A172 (cell line): ENCODE data around the gene TUBG1. TPM values are rescaled to one million over a fixed set of nuclear protein-coding genes. Genes with fewer than 3 reads are reported as not detected.

Source experiments
- DNase-seq: peaks from one replicate; pipeline ENCODE4 v3.0.0-alpha.2; 2015; ENCODE audit warnings: low spot score
- total RNA-seq: library from RNA; depleted of rRNA; stranded (reverse); fragments of >200 nt; shearing (Covaris generic); gene quantifications from 2 replicates; pipeline ENCODE4 v1.2.3, GENCODE V29; 2014; rRNA removed

TUBG1 gene
- 157 and 159 TPM in 2 replicates for total RNA-seq

GRCh38 chr17:42609182-42609813 is at the start of gene TUBG1, which contains the start of gene RETREG3:
TSS of gene TUBG1 (plus strand) at chr17:42609683. CDS start at chr17:42609738, 55 bp downstream.
TSS of gene RETREG3 (minus strand) at chr17:42609374. CDS start at chr17:42609324, 50 bp downstream.
- DNase-seq: peak; percentile 99

DNA sequence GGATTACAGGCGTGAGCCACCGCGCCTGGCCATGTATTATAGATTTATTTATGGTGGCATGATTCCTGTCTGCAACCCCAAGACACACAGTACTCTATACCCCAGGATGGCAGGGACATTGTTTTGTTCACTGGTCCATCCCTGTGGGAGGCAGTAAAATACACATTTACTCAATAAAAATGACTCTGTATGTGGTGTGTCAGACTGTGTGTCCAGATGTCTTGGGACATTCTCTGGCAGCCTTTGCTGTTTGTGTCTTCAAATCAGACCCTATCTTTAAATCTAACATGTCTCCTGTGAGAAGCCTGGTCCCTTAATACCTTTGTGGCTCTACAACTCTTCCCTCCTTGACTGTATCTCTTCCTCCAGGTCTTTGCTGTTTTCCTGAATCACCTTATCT is 49.2 kb upstream of the TUBG1 start:
- DNase-seq: no peak

DNA sequence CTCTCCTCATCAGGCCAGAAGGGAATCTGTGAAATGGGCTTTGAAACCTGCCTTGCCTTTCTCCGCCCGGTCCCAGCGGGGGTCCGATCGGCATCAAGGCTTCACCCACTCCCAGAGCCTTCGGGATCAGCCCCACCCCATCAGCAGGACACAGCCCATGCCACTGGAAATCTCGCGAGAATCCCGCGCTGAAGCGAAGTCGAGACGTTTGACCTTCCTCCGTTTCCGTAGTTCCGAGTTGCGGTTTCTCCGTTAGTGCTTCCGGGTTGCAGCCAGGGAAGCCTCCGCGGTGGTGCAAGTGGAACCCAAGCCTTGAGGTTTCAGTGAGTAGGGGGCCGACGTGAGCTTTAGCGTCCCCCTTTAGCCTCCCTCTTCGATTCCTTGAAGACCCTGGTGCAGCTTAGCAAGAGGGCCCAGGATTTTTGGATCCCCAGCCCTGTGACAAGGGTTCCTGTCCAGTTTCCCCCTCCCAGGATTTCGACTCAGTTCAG is 47.5 kb upstream of the TUBG1 start, which contains the start of gene COASY:
Gene COASY (plus strand): TSS at position 252 of the 491 bp plus-strand sequence. CDS start 475 bp downstream, outside the sequence.
- peak; percentile 98 for DNase-seq

DNA sequence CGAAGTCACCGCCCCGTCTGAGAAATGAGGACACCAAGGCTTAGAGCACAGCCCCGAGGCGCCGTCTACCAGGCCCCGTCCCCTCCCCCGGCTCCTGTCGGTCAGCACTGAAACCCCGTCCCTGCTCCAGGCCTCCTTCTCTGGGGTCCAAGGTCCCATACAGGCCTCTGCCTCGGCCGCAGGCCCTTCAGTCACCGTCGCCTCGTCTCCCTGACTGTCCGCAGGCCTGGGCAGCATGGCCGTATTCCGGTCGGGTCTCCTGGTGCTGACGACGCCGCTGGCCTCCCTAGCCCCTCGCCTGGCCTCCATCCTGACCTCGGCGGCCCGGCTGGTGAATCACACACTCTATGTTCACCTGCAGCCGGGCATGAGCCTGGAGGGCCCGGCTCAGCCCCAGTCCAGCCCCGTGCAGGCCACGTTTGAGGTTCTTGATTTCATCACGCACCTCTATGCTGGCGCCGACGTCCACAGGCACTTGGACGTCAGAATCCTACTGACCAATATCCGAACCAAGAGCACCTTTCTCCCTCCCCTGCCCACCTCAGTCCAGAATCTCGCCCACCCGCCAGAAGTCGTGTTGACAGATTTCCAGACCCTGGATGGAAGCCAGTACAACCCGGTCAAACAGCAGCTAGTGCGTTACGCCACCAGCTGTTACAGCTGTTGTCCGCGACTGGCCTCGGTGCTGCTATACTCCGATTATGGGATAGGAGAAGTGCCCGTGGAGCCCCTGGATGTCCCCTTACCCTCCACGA is 46.9 kb upstream of the TUBG1 start:
- no peak for DNase-seq

DNA sequence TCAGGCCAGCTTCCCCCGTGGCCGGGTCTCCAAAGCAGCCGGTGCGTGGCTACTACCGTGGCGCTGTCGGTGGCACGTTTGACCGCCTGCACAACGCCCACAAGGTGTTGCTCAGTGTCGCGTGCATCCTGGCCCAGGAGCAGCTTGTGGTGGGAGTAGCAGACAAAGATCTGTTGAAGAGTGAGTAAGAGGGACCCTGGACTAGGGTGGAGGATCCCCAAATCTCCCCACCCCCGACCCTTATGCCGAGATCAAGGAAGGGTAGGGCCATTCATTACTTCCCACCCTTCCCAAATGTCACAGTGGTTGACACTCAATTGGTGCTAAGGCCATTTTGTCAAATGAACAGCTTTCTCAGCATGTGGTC is 46.4 kb upstream of the TUBG1 start:
- no peak for DNase-seq

DNA sequence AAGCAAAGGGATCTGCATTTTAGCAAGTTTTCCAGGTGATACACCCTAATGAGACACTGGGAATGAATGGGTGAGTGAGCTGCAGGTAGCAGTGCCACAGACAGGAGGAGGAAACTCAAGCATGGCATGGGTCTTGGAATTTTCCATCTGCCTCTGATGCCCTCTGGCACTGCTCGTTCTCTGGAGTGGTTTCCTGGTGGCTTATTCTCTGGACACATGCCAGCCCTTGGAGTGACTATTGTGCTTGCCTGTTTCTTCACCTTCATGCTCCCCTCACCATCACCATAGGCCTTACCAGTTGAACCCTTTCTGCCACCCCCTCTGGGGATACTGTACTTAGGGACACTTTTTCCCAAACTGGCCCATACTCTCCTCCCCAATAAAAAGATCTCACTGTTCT is 45.9 kb upstream of the TUBG1 start:
- peak; percentile 34 for DNase-seq

DNA sequence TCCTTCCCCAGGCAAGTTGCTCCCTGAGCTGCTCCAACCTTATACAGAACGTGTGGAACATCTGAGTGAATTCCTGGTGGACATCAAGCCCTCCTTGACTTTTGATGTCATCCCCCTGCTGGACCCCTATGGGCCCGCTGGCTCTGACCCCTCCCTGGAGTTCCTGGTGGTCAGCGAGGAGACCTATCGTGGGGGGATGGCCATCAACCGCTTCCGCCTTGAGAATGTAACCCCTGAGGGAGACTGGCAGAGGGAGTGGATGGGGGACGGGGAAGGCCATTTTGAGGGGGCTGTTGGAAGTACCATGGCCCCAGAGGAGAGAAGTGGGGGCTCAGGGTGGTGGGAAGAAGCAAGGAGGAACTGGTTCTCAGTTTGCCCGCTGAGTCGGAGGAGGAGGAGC is 45.5 kb upstream of the TUBG1 start:
- DNase-seq: no peak

GRCh38 chr17:42564815-42565522 is 44.5 kb upstream of the TUBG1 start:
- no peak for DNase-seq

DNA sequence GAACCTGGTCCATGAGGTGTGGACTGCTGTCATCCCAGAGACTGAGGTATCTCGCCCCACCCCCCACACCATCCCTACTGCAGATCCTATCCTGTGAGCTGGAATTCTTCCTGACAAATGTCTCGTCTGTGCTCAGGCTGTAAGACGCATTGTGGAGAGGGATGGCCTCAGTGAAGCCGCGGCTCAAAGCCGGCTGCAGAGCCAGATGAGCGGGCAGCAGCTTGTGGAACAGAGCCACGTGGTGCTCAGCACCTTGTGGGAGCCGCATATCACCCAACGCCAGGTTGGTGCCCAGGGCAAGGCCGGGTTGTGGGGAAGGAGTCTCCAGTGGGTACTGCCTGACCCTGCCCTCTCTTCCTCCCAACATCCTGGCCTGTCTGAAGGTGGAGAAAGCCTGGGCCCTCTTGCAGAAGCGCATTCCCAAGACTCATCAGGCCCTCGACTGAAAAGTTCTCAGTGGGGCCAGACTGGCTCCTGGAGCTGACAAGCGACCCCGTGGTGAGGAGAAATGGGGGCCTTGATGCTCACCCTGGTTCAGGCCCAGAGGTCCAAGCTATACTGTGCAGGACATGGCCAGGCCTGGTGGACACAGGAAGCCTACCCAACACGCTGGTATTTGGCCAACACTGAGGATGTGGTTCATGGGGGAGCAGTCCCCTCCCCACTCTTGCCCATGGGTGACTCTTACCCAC is 43.8 kb upstream of the TUBG1 start:
- no peak for DNase-seq

DNA sequence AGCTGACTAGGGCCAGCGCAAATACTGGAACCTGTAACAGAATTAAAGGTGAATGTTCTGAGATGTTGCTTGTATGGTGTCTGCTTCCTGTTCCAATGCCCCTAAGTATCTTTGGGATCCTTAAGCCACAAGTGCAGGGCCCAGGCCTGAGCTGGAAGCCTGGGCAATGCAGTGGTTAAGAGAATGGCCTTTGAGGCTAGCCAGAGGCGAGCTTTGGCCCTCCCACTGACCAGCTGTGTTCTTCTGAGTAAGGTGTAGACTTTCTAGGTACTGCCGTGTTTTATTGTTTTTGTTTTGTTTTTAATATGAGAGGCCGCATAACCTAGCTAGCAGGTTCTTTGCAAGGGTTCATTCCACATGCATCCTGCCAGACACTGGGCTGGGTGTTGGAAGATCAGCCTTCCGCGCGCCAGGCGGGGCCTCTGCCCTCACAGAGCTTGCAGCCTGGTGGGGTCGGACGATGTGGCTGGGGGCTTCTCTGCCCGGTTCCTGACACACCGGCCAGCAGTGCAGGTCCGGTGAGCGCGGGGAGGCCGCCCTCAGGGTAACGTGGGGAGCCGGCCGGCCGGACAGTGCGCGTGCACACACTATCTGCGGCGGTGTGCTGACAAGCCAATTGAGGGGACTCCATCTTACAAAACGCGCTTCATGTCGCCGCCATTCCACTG is 43.1 kb upstream of the TUBG1 start:
- no peak for DNase-seq

- peak; percentile 92 for DNase-seq
These were observed 42.5 kb upstream of the TUBG1 start, which contains the start of gene MLX for GRCh38 chr17:42566883-42567573. TSS of gene MLX (plus strand) at chr17:42567100. CDS start at chr17:42567125, 25 bp downstream.

DNA sequence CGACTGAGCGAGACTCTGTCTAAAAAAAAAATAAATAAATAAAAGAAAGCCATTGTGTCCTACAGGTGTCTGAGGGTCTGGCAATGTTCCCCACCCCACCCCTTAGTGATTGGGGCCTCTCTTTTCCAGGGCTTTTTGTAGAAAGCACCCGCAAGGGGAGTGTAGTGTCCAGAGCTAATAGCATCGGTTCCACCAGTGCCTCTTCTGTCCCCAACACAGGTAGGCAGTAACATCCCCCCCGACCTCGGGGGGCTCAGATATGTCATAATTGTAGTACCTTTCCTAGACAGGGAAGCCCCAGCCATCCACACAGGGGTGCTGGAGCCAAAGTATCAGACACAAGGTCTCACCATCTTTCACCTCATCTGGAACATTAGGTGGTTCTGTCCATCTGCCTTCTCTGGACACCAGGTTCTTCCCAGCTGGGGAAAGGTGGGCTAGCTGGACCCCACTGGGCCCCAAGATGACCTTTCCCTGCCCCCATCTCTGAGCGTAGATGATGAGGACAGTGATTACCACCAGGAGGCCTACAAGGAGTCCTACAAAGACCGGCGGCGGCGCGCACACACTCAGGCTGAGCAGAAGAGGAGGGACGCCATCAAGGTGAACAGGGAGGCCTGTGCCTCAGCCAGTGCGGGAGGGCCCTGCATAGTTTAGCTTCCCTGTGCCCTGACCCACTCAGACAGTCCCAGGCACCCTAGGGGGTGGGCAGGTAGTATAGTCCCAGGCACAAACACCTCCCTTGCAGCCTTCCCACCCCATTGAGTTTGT is 41.0 kb upstream of the TUBG1 start:
- DNase-seq: no peak

- DNase-seq: no peak
These were observed 37.9 kb upstream of the TUBG1 start for GRCh38 chr17:42571435-42572225.

GRCh38 chr17:42573095-42573494 is 36.4 kb upstream of the TUBG1 start:
- DNase-seq: no peak

GRCh38 chr17:42574463-42574862 is 35.0 kb upstream of the TUBG1 start:
- no peak for DNase-seq

GRCh38 chr17:42577140-42577531 is 32.3 kb upstream of the TUBG1 start:
- DNase-seq: no peak

- peak; percentile 96 for DNase-seq
These were observed 31.8 kb upstream of the TUBG1 start, which contains the start of gene PSMC3IP for GRCh38 chr17:42577532-42578281. TSS of gene PSMC3IP (minus strand) at chr17:42577729. CDS start at chr17:42577686, 43 bp downstream.

DNA sequence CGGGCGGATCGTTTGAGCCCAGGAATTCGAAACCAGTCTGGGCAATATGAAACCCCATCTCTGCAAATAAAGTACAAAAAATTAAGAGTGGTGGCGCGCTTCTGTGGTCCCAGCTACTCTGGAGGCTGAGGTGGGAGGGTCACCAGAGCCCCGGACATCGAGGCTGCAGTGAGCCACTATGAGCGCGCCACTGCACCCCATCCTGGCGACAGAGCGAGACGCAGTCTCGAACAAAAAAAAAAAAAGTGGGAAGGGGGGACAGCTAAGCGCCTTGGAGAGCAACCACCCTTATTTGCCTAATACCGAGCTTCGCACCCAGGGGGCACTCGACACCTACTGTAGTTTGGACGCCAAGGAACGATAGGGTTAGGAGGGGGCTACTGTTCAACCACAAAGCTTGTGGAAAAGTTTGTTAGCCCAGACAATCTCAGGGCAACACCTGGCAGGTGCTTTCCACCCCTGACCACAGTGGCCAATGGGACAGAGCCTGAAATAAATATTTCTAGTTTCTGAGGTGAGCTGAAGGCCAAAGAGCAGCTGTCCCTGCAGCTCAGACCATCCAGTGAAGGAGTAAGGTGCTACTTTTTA is 31.1 kb upstream of the TUBG1 start:
- DNase-seq: peak; percentile 77
